Glutamatergic neuron (in vitro differentiated cells): Measurements from ENCODE around the gene DOCK2. TPM values are rescaled to one million over a fixed set of nuclear protein-coding genes. Genes with fewer than 3 reads are reported as not detected.

Experiments used
- DNase-seq: peaks from one replicate; pipeline ENCODE4 v3.0.0; 2022
- H3K27ac Mint-ChIP-seq: one replicate; pipeline ENCODE4 v1.8.0; 2020; ENCODE audit warnings: mild to moderate bottlenecking, mixed read lengths, inconsistent platforms; ENCODE audit not compliant: unreplicated experiment
- H3K27me3 Mint-ChIP-seq: one replicate; pipeline ENCODE4 v1.8.0; 2020; ENCODE audit warnings: mild to moderate bottlenecking, moderate library complexity, mixed read lengths, inconsistent platforms; ENCODE audit not compliant: unreplicated experiment
- H3K36me3 Mint-ChIP-seq: one replicate; pipeline ENCODE4 v1.8.0; 2020; ENCODE audit warnings: mild to moderate bottlenecking, mixed read lengths, inconsistent platforms; ENCODE audit not compliant: unreplicated experiment
- H3K4me1 Mint-ChIP-seq: one replicate; pipeline ENCODE4 v1.8.0; 2020; ENCODE audit warnings: mild to moderate bottlenecking, low read depth, mixed read lengths, inconsistent platforms; ENCODE audit not compliant: unreplicated experiment
- H3K4me3 Mint-ChIP-seq: one replicate; pipeline ENCODE4 v1.8.0; 2020; ENCODE audit warnings: mild to moderate bottlenecking, mixed read lengths, inconsistent platforms; ENCODE audit not compliant: unreplicated experiment
- H3K9me3 Mint-ChIP-seq: one replicate; pipeline ENCODE4 v1.8.0; 2020; ENCODE audit warnings: mild to moderate bottlenecking, moderate library complexity, mixed read lengths, inconsistent platforms; ENCODE audit not compliant: unreplicated experiment
- CTCF ChIP-seq: fragments of 200-600 bp; sonication (generic); IDR thresholded peaks from one replicate; pipeline ENCODE4 v1.5.0; 2021; ENCODE audit not compliant: partially characterized antibody, unreplicated experiment
- total RNA-seq: library from RNA; stranded (reverse); fragmentation: NEBNext Ultra II Directional; extraction: Animal tissue kit (Norgen Biotek cat#: 25700); gene quantifications from one replicate; pipeline ENCODE4 v1.2.1, GENCODE V29; 2021; ENCODE audit not compliant: unreplicated experiment

Gene DOCK2
- total RNA-seq, 1 donor from 2014 or later, result 0.66 TPM

DNA sequence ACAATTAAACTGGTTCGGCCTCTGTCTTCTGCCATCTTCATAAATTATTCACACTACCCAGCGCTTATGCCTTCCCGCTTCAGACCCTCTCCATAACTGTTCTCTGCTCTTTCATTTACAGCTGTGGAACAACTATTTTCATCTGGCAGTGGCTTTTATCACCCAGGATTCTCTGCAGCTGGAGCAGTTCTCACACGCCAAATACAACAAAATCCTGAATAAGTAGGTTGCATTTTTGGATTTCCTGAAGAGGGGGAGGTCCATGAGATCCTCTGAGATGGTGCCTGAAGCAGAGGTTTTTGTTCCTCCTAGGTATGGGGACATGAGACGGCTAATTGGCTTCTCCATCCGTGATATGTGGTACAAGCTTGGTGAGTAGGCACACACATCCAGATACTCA lies 371.3 kb downstream of the DOCK2 start:
- Mint-ChIP-seq H3K4me1 (no peaks in the 10 kb centered on the region), H3K36me3 (no peaks in the 10 kb centered on the region), H3K4me3 (no peak overlapping the region), H3K27me3 (peaks cover 2% of the 10 kb centered on the region), H3K9me3 (no peaks in the 10 kb centered on the region), H3K27ac (no peak overlapping the region)
- DNase-seq, result no peak
- TF ChIP-seq CTCF, result no peak

GRCh38 chr5:170010595-170010994 lies 373.5 kb downstream of the DOCK2 start:
- TF ChIP-seq CTCF, result no peak
- Mint-ChIP-seq H3K4me1 (no peaks in the 10 kb centered on the region), H3K4me3 (no peak overlapping the region), H3K27ac (no peak overlapping the region), H3K27me3 (peaks cover 2% of the 10 kb centered on the region), H3K9me3 (no peaks in the 10 kb centered on the region), H3K36me3 (no peaks in the 10 kb centered on the region)
- no peak for DNase-seq

GRCh38 chr5:170011751-170012150 lies 374.7 kb downstream of the DOCK2 start:
- Mint-ChIP-seq H3K9me3 (no peaks in the 10 kb centered on the region), H3K36me3 (no peaks in the 10 kb centered on the region), H3K4me1 (no peaks in the 10 kb centered on the region), H3K4me3 (no peak overlapping the region), H3K27ac (no peak overlapping the region), H3K27me3 (peaks cover 2% of the 10 kb centered on the region)
- no peak for TF ChIP-seq CTCF
- no peak for DNase-seq

DNA sequence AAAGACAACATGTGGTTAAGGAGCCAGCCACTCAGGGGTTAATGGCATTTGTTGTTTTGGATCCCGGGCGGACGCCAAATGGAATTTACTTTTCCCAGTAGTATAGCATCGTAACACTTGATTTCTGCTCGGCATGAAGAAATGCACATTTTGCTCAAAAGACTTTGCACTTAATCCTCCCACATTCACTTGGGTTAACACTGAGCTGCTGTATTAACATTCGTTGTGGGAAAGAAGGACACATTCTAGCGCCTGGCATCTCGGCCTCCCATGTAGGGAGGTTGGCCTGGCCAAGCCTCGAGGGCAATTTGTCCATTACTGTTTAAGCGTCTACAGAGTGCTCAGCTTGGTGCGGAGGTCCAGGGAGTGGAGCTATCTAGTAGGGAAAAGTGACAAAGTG lies 375.5 kb downstream of the DOCK2 start:
- H3K4me3 Mint-ChIP-seq, result no peak overlapping the region
- peaks cover 2% of the 10 kb centered on the region for H3K27me3 Mint-ChIP-seq
- no peak overlapping the region for H3K27ac Mint-ChIP-seq
- DNase-seq, result no peak
- H3K36me3 Mint-ChIP-seq, result no peaks in the 10 kb centered on the region
- TF ChIP-seq CTCF, result no peak
- H3K9me3 Mint-ChIP-seq, result no peaks in the 10 kb centered on the region
- no peaks in the 10 kb centered on the region for H3K4me1 Mint-ChIP-seq

- H3K4me3 Mint-ChIP-seq, result no peak overlapping the region
- no peak for TF ChIP-seq CTCF
- no peak for DNase-seq
- H3K27me3 Mint-ChIP-seq, result peaks cover 3% of the 10 kb centered on the region
- H3K4me1 Mint-ChIP-seq, result no peaks in the 10 kb centered on the region
- peaks cover 5% of the 10 kb centered on the region for H3K9me3 Mint-ChIP-seq
- no peaks in the 10 kb centered on the region for H3K36me3 Mint-ChIP-seq
- no peak overlapping the region for H3K27ac Mint-ChIP-seq
These were observed 383.3 kb downstream of the DOCK2 start for GRCh38 chr5:170020423-170020822.
